Mesothelial cell of epicardium (in vitro differentiated cells): ENCODE data around the gene MYD88. TPM values are rescaled to one million over a fixed set of nuclear protein-coding genes. Genes with fewer than 3 reads are reported as not detected.
A peak's percentile ranks its signal among the peaks of the same experiment; 100 is the strongest.
"Not testable (repeated sequence)": the region's sequence is repeated elsewhere in the genome, so short reads cannot be mapped to it uniquely, and the experiment has no call there.

Experiments used
- DNase-seq, 2 experiments: peaks; one replicate each; pipeline ENCODE4 v3.0.0; 2021; ENCODE audit warnings: low spot score in 2 of 2; ENCODE audit not compliant: unreplicated experiment in 2 of 2
- H3K27ac Mint-ChIP-seq: 2 replicates; pipeline ENCODE4 v1.8.0; 2021; ENCODE audit warnings: mixed read lengths
- H3K27me3 Mint-ChIP-seq: 2 replicates; pipeline ENCODE4 v1.8.0; 2021; ENCODE audit warnings: low read depth, mixed read lengths
- H3K36me3 Mint-ChIP-seq: 2 replicates; pipeline ENCODE4 v1.8.0; 2021; ENCODE audit warnings: mixed read lengths
- H3K4me1 Mint-ChIP-seq: 2 replicates; pipeline ENCODE4 v1.8.0; 2021; ENCODE audit warnings: mixed read lengths
- H3K4me3 Mint-ChIP-seq: 2 replicates; pipeline ENCODE4 v1.8.0; 2021; ENCODE audit warnings: mild to moderate bottlenecking, moderate library complexity, mixed read lengths
- H3K9me3 Mint-ChIP-seq: 2 replicates; pipeline ENCODE4 v1.8.0; 2021; ENCODE audit warnings: mixed read lengths
- CTCF ChIP-seq: fragments of 200-600 bp; sonication (generic); IDR thresholded peaks from one replicate; pipeline ENCODE4 v1.5.0; 2021; ENCODE audit warnings: antibody characterized with exemption; ENCODE audit not compliant: unreplicated experiment
- total RNA-seq: library from RNA; stranded (reverse); gene quantifications from 3 replicates; pipeline ENCODE4 v1.2.1, GENCODE V29; 2021

MYD88 gene
- total RNA-seq, 1 donor from 2014 or later, result 27.3 TPM

- TF ChIP-seq CTCF, result no peak
- DNase-seq, result no peak
- Mint-ChIP-seq H3K36me3 (no peaks in the 10 kb centered on the region), H3K27me3 (no peaks in the 10 kb centered on the region), H3K27ac (peak overlapping the region; percentile 72), H3K9me3 (no peaks in the 10 kb centered on the region), H3K4me3 (no peak overlapping the region), H3K4me1 (peaks cover 31% of the 10 kb centered on the region)
Measured at GRCh38 chr3:38158472-38158871, 20.0 kb downstream of the MYD88 start.

GRCh38 chr3:38160704-38161103, 22.2 kb downstream of the MYD88 start:
- not testable (repeated sequence) for H3K27ac Mint-ChIP-seq, H3K4me3 Mint-ChIP-seq, H3K9me3 Mint-ChIP-seq, DNase-seq, H3K27me3 Mint-ChIP-seq, H3K36me3 Mint-ChIP-seq
- H3K4me1 Mint-ChIP-seq, result peaks cover 20% of the 10 kb centered on the region

DNA sequence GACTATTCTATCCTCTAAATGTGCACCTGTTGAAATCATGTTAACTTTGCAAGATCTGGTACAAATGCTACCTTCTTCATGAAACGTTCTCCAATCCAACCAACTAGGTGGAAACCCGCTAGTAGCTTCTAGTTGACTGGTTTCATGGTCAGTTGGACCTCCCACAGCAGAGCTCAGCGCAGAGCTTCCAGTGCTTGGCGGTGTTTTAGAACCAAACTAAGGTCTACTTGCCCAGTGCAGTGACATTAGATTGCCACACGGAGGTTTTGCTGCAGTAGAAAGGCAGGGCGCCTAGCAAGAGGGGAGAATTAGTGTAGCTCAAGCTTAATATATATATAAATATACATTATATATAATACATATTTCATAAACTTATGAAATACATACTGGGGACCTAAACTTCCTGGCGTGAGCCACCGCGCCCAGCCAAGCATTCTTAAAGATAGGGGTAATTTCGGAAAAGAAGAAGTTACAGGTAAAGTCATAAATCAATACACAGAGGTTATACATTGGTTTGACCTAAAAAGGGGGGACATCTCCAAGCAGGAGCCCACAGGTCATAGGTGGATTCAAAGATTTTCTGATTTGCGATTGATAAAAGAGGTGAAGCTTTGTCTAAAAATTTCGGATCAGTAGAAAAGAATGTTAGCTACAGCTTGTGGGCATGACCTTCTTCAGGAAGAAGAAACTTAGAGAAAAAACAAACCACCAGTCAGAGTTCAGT, 24.8 kb downstream of the MYD88 start:
- Mint-ChIP-seq H3K9me3 (no peaks in the 10 kb centered on the region), H3K27ac (peak overlapping the region; percentile 34), H3K27me3 (no peaks in the 10 kb centered on the region), H3K36me3 (no peaks in the 10 kb centered on the region), H3K4me3 (peak overlapping the region; percentile 24), H3K4me1 (peaks cover 24% of the 10 kb centered on the region)
- DNase-seq, result no peak
- no peak for TF ChIP-seq CTCF

- H3K27ac Mint-ChIP-seq, result peak overlapping the region; percentile 100
- H3K4me1 Mint-ChIP-seq, result peaks cover 25% of the 10 kb centered on the region
- peak overlapping the region; percentile 89 for H3K4me3 Mint-ChIP-seq
- H3K9me3 Mint-ChIP-seq, result no peaks in the 10 kb centered on the region
- no peak for TF ChIP-seq CTCF
- no peaks in the 10 kb centered on the region for H3K27me3 Mint-ChIP-seq
- no peak for DNase-seq
- no peaks in the 10 kb centered on the region for H3K36me3 Mint-ChIP-seq
Measured at GRCh38 chr3:38163841-38164642, 25.6 kb downstream of the MYD88 start.

GRCh38 chr3:38164643-38164951, 26.1 kb downstream of the MYD88 start:
- peaks cover 25% of the 10 kb centered on the region for H3K4me1 Mint-ChIP-seq
- no peak for TF ChIP-seq CTCF
- H3K27me3 Mint-ChIP-seq, result no peaks in the 10 kb centered on the region
- H3K9me3 Mint-ChIP-seq, result no peaks in the 10 kb centered on the region
- H3K4me3 Mint-ChIP-seq, result peak overlapping the region; percentile 89
- no peaks in the 10 kb centered on the region for H3K36me3 Mint-ChIP-seq
- H3K27ac Mint-ChIP-seq, result peak overlapping the region; percentile 100
- DNase-seq, result no peak

DNA sequence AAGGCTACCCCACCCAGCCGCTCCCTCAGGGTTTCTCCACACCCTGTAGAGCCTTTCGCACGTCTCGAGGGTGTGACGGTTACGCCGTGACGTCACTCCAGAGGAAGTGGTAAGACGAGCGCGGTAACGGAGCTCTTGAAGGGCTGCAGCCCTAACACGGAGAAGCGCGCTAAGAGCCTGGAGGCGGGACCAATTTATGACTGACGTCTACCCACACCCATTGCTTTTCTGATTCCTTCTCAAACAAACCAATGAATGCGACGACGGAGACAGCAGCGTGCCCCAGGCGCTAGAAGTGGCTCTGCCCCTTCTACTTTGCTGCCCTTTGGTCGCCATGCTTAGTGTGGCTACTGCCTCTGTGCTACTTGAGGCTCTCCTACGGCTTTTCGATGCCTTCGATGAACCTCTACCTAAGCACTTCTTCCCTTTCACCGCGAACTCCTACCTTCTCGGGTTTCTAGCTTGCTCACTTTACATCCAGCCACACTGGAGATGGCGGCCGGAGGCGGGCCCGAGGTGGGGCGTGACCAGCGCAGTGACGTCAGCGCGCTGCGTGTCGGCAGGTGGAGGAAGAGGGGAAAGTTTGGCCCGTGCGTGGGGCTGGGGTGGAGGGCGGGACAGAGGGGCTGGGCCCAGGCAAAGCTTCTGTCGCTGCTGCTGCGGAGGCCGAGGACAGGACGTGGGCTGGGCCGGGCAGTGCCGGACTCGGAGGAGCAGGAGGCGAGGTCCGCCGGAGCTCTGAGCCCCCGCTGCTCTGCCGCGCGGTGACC, 26.7 kb downstream of the MYD88 start, which contains the start of gene OXSR1:
Gene OXSR1, plus strand, starts transcription at position 586 of the 770 bp plus-strand sequence. CDS start 340 bp downstream, outside the sequence.
- Mint-ChIP-seq H3K27me3 (no peaks in the 10 kb centered on the region), H3K36me3 (no peaks in the 10 kb centered on the region), H3K9me3 (no peaks in the 10 kb centered on the region), H3K4me3 (peak within 1 kb of the TSS; percentile 89), H3K27ac (peak within 1 kb of the TSS; percentile 100), H3K4me1 (peaks cover 25% of the 10 kb centered on the region)
- TF ChIP-seq CTCF, result no peak
- peak; percentile 85 to 96 for DNase-seq
